G401.6 (cell line): ENCODE measurements around the gene MDP1.

Experiments
- FAIRE-seq: peaks from 2 replicates; lab custom pipeline; 2012; peaks lifted over from hg19 to GRCh38; lab: Jason Lieb, UNC

MDP1 gene

GRCh38 chr14:24215495-24216344, at the start of gene MDP1:
MDP1 (minus strand) TSS chr14:24216066; CDS start chr14:24215955, 111 bp downstream.
- FAIRE-seq, result peak; percentile 60

- no peak for FAIRE-seq
Observed at GRCh38 chr14:24264298-24264697, 48.4 kb upstream of the MDP1 start.

- no peak for FAIRE-seq
Observed at GRCh38 chr14:24263848-24264247, 48.0 kb upstream of the MDP1 start.

GRCh38 chr14:24262821-24263733, 47.2 kb upstream of the MDP1 start, which contains the start of gene TGM1:
TGM1 (minus strand) TSS chr14:24263177; CDS start chr14:24262352, 825 bp downstream.
- FAIRE-seq, result no peak

GRCh38 chr14:24261969-24262327, 46.1 kb upstream of the MDP1 start:
- no peak for FAIRE-seq

GRCh38 chr14:24261256-24261968, 45.5 kb upstream of the MDP1 start:
- no peak for FAIRE-seq

- FAIRE-seq, result no peak
Observed at GRCh38 chr14:24260780-24261157, 44.9 kb upstream of the MDP1 start.

- FAIRE-seq, result no peak
Observed at GRCh38 chr14:24260026-24260779, 44.3 kb upstream of the MDP1 start.

- FAIRE-seq, result no peak
Observed at GRCh38 chr14:24259282-24260025, 43.6 kb upstream of the MDP1 start.

- no peak for FAIRE-seq
Observed at GRCh38 chr14:24258548-24259265, 42.8 kb upstream of the MDP1 start.

- no peak for FAIRE-seq
Observed at GRCh38 chr14:24258119-24258518, 42.3 kb upstream of the MDP1 start.

- no peak for FAIRE-seq
Observed at GRCh38 chr14:24256960-24257359, 41.1 kb upstream of the MDP1 start.

GRCh38 chr14:24255931-24256711, 40.3 kb upstream of the MDP1 start:
- no peak for FAIRE-seq

- FAIRE-seq, result no peak
Observed at GRCh38 chr14:24255438-24255837, 39.6 kb upstream of the MDP1 start.

- FAIRE-seq, result no peak
Observed at GRCh38 chr14:24254630-24255392, 38.9 kb upstream of the MDP1 start.

GRCh38 chr14:24253936-24254335, 38.1 kb upstream of the MDP1 start:
- no peak for FAIRE-seq

GRCh38 chr14:24252289-24253124, 36.6 kb upstream of the MDP1 start:
- no peak for FAIRE-seq

GRCh38 chr14:24251880-24252288, 36.0 kb upstream of the MDP1 start:
- no peak for FAIRE-seq
